ENCODE results near the gene PXDC1. TPM values are rescaled to one million over a fixed set of nuclear protein-coding genes. Genes with fewer than 3 reads are reported as not detected.
"Not testable (repeated sequence)": the region's sequence is repeated elsewhere in the genome, so short reads cannot be mapped to it uniquely, and the experiment has no call there.

PXDC1 gene
- total RNA-seq, 6 experiments from 2014 or later: 50.5 to 250 (median 97.5) TPM

DNA sequence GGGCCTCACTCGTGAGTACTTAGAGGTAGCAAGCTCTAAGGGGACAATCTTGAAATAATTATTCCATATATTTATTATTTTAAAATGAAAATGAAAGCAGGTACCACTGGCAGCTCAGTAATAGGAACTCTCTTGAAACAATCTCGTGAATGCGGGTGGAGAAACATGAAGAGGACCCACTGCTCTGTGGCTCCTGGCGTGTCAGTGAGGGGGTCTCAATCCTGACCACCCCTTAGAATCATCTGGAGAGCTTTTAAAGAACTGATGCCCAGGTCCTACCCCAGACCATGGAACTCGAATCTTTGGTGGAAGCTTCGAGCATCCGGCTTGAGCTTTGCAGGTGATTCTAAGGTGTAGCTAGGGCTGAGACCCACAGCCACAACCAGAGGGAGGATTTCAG, 23.9 kb upstream of the PXDC1 start:
- TF ChIP-seq, protein P1, sequence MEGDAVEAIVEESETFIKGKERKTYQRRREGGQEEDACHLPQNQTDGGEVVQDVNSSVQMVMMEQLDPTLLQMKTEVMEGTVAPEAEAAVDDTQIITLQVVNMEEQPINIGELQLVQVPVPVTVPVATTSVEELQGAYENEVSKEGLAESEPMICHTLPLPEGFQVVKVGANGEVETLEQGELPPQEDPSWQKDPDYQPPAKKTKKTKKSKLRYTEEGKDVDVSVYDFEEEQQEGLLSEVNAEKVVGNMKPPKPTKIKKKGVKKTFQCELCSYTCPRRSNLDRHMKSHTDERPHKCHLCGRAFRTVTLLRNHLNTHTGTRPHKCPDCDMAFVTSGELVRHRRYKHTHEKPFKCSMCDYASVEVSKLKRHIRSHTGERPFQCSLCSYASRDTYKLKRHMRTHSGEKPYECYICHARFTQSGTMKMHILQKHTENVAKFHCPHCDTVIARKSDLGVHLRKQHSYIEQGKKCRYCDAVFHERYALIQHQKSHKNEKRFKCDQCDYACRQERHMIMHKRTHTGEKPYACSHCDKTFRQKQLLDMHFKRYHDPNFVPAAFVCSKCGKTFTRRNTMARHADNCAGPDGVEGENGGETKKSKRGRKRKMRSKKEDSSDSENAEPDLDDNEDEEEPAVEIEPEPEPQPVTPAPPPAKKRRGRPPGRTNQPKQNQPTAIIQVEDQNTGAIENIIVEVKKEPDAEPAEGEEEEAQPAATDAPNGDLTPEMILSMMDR (IDR thresholded peaks at IDR 0.05): no peak
- no peak for TF ChIP-seq POLR2A (IDR thresholded peaks at IDR 0.05)
- 89% methylated on average over 5 of the region's 7 CpGs for WGBS (ENCODE audit: insufficient coverage, low coverage, low lambda C conversion rate, missing lambda C conversion rate)
- ATAC-seq (no peak), DNase-seq (no peak)
- Histone ChIP-seq H3K4me3 (no peak overlapping the region), H3K27ac (no peak overlapping the region), H3K9me3 (no peaks in the 10 kb centered on the region), H3K27me3 (no peaks in the 10 kb centered on the region), H3K4me1 (peaks cover 0 to 2% (median 0%) of the 10 kb centered on the region in 4 donors), H3K36me3 (no peaks in the 10 kb centered on the region)
- intact Hi-C loops (cut with DNase I): no loop called here

DNA sequence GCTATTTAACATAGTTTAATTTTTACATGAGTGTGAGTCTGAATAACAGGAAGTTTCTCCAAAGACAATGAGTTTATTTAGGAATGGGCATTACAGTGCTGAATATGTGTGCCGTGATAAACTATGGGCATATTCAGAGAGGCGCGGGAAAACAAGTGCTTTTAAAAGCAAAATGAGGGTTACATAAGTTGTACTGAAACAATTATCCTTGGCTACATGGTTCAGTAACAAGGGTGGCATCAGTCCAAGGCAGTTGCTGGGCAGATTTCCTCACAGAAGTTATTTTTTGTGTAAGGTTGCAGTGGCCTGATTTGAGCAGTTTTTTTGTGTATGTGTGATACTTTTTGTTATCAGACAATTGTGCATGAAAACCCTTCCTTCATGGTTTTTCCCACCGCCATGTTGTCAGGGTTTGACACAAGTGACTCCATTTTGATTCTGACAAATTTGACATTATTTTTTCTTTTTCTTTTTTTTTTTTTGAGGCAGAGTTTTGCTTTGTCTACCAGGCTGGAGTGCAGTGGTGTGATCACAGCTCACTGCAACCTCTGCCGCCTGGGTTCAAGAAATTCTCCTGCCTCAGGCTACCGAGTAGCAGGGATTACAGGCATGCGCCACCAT, 22.3 kb upstream of the PXDC1 start:
- no peak overlapping the region for H3K4me3 ChIP-seq
- peak; percentile 53 to 67 (median 60) for ATAC-seq

DNA sequence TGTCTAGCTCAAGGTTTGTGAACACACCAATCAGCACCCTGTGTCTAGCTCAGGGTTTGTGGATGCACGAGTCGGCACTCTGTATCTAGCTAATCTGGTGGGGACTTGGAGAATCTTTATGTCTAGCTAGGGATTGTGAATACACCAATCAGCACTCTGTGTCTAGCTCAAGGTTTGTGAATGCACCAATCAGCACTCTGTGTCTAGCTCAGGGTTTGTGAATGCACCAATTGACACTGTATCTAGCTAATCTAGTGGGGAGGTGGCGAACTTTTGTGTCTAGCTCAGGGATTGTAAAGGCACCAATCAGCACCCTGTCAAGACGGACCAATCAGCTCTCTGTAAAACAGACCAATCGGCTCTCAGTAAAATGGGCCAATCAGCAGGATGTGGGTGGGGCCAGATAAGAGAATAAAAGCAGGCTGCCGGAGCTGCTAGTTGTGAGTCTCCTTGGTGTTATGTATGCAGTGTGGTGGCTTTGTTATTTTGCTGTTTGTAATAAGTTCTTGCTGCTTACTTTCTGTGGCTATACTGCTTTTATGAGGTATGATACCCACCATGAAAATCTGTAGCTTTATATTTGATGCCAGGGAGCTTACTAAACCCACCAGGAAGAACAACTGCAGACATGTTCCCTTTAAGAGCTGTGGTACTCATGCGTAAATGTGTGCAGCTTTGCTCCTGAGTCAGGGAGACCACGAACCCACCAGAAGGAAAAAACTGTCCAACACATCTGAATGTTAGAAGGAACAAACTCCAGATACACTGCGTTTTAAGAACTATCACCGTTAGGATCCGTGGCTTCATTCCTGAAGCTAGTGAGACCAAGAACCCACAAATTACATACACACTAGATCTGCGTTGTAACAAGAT, 20.9 kb upstream of the PXDC1 start:
- H3K27me3 ChIP-seq; intact Hi-C loops (cut with DNase I); H3K4me1 ChIP-seq; H3K27ac ChIP-seq; H3K4me3 ChIP-seq; DNase-seq; H3K36me3 ChIP-seq; H3K9me3 ChIP-seq; ATAC-seq: not testable (repeated sequence)
- WGBS (ENCODE audit: insufficient coverage, low coverage, low lambda C conversion rate, missing lambda C conversion rate): 89% methylated on average over 9 of the region's 12 CpGs

More for the DNA sequence above, 22.3 kb upstream of the PXDC1 start:
- no peaks in the 10 kb centered on the region for H3K36me3 ChIP-seq
- no peak overlapping the region for H3K27ac ChIP-seq
- no peak for TF ChIP-seq POLR2A (IDR thresholded peaks at IDR 0.05)
- TF ChIP-seq, protein P1 (IDR thresholded peaks at IDR 0.05): no peak
- no peaks in the 10 kb centered on the region for H3K27me3 ChIP-seq
- WGBS (ENCODE audit: insufficient coverage, low coverage, low lambda C conversion rate, missing lambda C conversion rate): 64% methylated on average over 7 of the region's 7 CpGs
- H3K9me3 ChIP-seq: no peaks in the 10 kb centered on the region
- peaks cover 0 to 2% (median 0%) of the 10 kb centered on the region in 4 donors for H3K4me1 ChIP-seq
- intact Hi-C loops (cut with DNase I): no loop called here
- peak in 2 of 3 donors; percentile 40 to 75 for DNase-seq

DNA sequence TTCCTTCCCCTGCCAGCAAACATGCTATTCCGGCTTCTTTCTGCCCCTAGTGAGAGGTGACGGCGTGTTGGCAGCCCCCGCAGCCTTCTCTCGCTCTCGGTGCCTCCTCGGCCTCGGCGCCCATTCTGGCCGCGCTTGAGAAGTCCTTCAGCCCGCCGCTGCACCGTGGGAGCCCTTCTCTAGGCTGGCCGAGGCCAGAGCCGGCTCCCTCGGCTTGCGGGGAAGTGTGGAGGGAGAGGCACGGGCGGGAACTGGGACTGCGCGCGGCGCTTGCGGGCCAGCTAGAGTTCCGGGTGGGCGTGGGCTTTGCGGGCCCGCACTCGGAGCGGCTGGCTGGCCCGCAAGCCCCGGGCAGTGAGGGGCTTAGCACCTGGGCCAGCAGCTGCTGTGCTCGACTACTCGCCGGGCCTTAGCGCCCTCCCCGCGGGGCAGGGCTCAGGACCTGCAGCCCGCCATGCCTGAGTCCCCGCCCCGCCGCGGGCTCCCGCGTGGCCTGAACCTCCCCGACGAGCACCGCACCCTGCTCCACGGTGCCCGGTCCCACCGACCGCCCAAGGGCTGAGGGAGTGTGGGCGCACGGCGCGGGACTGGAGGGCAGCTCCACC, 20.0 kb upstream of the PXDC1 start:
- ATAC-seq (no peak), DNase-seq (no peak)
- H3K36me3 ChIP-seq: no peaks in the 10 kb centered on the region
- WGBS (ENCODE audit: insufficient coverage, low coverage, low lambda C conversion rate, missing lambda C conversion rate): 73% methylated on average over 3 of the region's 57 CpGs
- H3K27ac ChIP-seq: no peak overlapping the region
- no peaks in the 10 kb centered on the region for H3K9me3 ChIP-seq
- intact Hi-C loops (cut with DNase I): no loop called here
- TF ChIP-seq POLR2A (IDR thresholded peaks at IDR 0.05): no peak
- TF ChIP-seq, protein P1 (IDR thresholded peaks at IDR 0.05): no peak
- H3K4me1 ChIP-seq: peaks cover 0 to 2% (median 0%) of the 10 kb centered on the region in 4 donors
- H3K27me3 ChIP-seq: no peaks in the 10 kb centered on the region
- H3K4me3 ChIP-seq: no peak overlapping the region

Measured in right lobe of liver (tissue), 6 donors.